Stimulated activated CD4-positive, alpha-beta T cell treated with anti-CD3 and anti-CD28 coated beads, Interleukin-15, amount 100 ng/mL, for 24 hours (primary cell): ENCODE measurements around the gene ALK.

Experiments
- DNase-seq: peaks from one replicate; pipeline ENCODE4 v3.0.0-alpha.2; 2020

The ALK gene

GRCh38 chr2:29433920-29434319 is 487.5 kb downstream of the ALK start:
- no peak for DNase-seq

DNA sequence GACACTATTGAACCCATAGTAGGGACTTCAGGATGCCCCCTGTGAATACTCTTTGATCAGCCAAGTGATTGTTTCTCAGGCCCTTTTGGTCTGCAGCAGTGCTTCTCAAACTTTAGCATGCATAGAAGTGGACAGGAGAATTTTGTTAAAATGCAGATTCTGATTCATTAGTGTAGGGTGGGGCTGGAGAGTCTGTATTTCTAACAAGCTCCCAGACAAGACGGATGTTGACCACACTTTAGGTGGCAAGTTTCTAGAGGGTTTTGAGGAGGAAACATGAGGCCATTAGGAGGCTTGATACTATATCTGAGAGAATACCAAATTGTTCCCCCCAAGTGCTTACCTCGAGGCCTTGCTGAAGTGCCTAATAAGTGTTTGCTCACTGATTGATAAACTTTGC is 488.3 kb downstream of the ALK start:
- DNase-seq = no peak

GRCh38 chr2:29431485-29431884 is 489.9 kb downstream of the ALK start:
- DNase-seq = no peak

DNA sequence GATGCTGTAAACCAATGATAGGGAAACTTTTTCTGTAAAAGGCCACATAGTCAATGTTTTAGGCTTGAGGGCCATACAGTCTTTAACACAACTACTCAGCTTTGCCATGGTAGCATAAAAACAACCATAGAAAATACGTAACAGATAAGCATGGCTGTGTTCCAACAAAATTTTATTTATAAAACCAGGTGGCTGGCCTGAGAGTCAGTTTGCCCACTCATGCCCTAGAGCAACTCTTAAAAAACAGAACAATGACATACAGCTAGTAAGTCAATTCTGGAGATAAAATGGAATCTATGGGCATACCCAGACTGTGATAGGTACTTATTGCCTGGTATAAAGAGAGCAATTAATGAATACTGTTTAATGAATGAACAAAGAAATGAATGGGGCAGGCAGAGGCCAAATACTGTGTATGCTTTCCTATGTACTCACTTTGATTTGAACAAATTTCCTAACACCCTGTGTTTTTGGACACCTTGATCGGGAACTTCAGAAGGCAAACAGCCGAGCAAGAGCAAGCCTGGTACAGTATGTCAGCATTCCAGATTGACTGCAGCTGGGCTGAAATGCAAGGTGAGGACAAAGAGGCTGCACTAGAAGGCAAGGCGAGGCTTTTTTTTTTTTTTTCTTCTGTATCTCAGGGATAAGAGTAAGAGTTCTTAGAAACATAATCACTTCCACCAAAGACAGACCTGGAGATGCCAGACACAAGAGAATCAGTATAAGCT is 490.8 kb downstream of the ALK start:
- no peak for DNase-seq

- DNase-seq = no peak
Observed at GRCh38 chr2:29426354-29426753, 495.0 kb downstream of the ALK start.

DNA sequence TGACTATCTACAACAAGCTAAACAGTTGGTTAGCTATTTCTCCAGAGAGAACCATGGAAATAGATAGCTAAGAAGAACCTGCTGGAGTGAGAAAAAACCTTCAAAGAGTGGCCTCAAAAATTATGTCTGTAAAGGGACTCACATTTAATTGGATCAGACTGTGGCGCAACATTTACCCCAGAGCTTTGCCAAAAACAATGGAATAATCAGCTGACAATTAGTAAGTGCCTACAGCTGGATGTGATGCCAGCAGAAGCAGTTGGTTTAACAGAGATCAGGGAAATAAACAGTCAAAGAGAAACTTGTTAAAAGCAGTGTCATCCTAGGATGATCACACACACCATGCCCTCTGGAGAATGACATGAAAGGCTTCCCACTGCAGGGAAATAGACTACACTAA is 495.5 kb downstream of the ALK start:
- no peak for DNase-seq

- DNase-seq = no peak
Observed at GRCh38 chr2:29423061-29423666, 498.2 kb downstream of the ALK start.

DNA sequence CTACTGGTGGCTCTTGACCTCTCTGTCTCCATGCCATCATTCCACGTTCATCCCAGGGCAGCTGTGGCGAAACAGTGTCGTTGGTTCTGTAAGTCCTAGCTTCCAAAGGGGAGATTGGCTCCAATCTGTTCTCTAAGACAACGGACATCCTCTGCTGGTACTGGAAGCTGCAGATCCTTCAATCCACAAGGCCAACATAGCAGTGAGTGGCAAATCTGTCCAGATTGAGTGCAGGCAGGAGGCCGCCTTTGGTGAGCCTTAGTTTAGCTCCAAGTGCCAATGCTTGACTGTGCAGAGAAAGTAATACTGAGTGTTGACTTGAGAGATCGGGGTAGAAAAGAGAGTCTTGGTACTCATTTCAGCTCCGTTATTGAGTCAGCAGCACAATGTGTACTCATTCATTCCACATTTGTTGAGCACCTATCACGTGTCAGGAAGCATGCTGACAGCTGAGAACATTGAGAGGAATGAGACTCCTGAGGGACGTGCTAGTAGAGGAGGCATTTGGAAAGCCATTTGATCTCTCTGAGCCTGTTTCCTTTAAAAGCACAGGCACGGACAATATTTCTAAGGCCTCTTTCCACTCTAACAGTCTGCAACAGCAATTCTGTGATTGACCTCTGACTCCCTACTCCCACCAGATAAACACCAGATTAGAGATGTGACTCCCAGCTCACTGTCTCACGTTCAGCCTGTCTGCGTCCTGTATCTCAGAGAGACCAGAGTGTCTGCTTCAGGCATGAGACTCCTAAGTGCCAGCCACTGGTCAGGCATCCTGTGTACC is 500.2 kb downstream of the ALK start:
- DNase-seq = no peak

DNA sequence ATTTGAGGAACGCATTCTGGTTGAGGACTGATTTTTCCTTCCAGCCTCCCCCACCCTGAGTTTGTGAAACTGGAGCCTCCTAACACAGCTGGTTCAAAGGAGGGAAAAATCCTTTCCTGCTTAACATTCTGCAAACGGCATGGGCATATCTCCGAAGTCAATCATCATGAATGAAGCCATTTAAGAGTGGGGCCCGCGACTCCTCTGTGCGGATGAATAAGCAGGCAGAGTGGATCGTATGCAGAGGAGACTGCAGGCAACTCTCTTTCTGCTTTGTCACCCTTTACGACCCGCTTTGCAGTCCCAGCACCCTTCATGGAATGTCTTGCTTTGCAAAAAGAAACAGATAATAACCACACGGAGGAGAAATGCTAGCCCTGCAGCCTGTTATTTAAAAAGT is 500.9 kb downstream of the ALK start:
- DNase-seq = no peak

GRCh38 chr2:29417630-29418029 is 503.8 kb downstream of the ALK start:
- DNase-seq = no peak

- DNase-seq = no peak
Observed at GRCh38 chr2:29412197-29412925, 509.0 kb downstream of the ALK start.

DNA sequence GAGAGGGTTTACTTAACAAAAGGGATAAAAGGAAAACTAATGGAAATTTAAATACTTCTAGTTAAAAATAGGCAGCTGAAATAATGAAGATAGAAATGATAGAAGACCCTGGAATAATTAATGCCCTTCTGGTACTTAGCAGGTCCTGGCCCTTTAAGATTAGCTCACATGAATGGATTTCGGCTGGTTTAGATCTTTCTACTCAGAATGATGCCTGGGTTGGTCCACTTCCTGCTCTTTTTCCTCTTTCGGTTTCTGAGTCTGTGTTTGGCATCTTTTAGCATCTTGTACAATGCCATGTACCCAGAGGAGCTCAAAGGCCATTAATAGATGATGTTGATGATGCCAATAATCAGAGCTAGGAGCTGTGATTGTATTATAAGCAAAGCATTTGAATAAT is 515.7 kb downstream of the ALK start:
- DNase-seq = no peak

- no peak for DNase-seq
Observed at GRCh38 chr2:29405266-29405665, 516.1 kb downstream of the ALK start.

DNA sequence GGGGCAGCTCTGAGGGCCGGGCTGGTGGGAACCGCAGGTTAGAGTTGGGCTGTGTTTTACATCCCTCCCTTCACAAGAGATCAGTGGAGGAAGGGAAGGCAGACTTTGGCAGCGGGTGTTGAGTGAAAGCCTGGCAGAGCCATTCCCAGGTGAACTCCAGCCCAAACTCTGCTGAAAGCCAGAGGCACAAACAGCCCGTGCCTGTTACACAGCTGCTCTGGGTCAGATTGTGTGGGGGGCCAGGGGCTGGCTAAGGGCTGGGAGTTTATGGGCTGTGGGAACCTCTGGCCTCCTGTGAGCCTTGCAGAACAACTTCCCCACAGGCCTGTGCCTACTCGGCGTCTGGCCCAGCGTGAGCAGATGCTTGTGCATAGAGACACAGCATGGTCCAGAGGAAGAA is 519.4 kb downstream of the ALK start:
- no peak for DNase-seq

- no peak for DNase-seq
Observed at GRCh38 chr2:29400930-29401653, 520.3 kb downstream of the ALK start.

GRCh38 chr2:29398384-29399237 is 522.8 kb downstream of the ALK start:
- no peak for DNase-seq

GRCh38 chr2:29397713-29398112 is 523.7 kb downstream of the ALK start:
- DNase-seq = no peak

- no peak for DNase-seq
Observed at GRCh38 chr2:29397039-29397438, 524.3 kb downstream of the ALK start.

DNA sequence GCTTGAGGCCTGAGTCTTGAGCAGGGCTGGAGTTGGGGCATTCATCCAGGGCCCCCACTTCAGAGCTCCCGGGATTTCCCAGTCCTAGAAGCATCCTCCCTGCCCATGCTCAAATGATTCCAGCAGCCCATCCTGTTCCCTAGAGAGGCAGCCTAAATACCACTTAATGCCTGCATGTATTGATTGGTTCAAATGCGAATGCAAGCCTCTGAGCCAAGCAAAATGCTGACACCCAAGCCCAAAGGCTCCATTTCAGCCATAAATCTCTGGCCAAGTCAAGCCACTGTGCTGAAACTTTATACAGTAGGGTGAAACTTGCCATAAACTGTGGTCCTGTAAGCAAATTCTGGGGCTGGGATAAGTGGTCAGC is 526.4 kb downstream of the ALK start:
- no peak for DNase-seq

DNA sequence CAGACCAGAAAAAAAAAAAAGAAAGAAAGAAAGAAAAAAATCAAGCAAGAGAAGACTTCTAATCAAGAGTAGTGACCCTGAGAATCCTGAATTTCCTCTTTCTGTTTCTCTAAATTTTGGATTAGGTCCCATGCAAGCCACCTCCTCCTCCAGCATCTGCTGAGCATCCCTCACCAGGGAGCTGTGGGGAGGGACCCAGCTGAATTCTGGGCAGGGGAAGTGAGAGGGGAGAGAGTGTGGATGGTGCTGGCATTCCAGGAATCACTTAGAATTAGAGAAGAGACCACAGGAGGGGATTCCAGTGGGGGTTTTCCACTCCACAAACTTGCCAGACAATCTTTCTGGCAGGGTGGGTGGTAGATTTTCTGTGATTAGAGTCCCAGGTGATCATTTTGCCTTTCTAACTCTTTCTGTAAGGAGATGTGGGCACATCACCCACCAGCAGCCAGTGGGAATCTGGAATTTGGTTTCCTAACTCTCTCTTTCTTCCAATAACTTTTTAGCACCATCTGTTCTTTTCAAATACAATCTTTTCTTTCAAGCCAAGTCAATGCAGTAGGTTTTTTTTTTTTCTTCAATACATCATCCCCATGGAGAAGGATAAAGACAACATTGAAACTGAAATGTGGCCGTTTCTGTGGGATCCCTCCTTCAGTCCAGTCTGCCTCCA is 526.9 kb downstream of the ALK start:
- DNase-seq = no peak

DNA sequence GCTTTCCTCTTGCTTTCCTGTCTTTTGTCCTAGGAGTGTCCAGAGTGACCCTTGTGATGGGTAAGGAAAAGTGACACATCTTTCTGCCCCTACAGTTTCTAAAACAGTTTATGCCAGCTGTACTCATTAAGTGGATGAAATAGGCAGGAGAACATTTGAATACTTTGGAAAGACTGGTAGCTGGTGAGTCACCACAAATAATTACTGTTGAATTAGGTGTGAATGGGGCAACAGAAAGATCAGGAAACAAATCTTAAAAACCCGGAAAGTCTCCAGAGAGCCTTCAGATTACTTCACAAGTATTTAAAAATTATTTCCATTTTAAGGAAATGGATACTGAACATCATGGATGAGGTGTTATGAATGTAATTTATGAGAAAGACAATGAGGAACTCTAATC is 527.7 kb downstream of the ALK start:
- DNase-seq = no peak
